HT-29 (cell line): ENCODE data around the gene KLHL22. TPM values are rescaled to one million over a fixed set of nuclear protein-coding genes. Genes with fewer than 3 reads are reported as not detected.
"Not testable (repeated sequence)": the region's sequence is repeated elsewhere in the genome, so short reads cannot be mapped to it uniquely, and the experiment has no call there.

ENCODE experiments used
- DNase-seq: peaks from one replicate; pipeline ENCODE4 v3.0.0-alpha.2; 2015; ENCODE audit warnings: low spot score
- total RNA-seq: library from RNA; depleted of rRNA; stranded (reverse); fragments of >200 nt; shearing (Covaris generic); gene quantifications from 2 replicates; pipeline ENCODE4 v1.2.3, GENCODE V29; 2014

KLHL22 gene
- total RNA-seq, 1 experiment from 2014 or later = 15.7 TPM

- DNase-seq = no peak
These were observed 24.3 kb downstream of the KLHL22 start for GRCh38 chr22:20471126-20471833.

- DNase-seq = not testable (repeated sequence)
These were observed 25.1 kb downstream of the KLHL22 start for GRCh38 chr22:20470525-20470924.

- no peak for DNase-seq
These were observed 26.3 kb downstream of the KLHL22 start for GRCh38 chr22:20469110-20469868.

GRCh38 chr22:20466659-20467379 is 28.8 kb downstream of the KLHL22 start:
- DNase-seq = no peak

GRCh38 chr22:20465759-20466077 is 29.9 kb downstream of the KLHL22 start:
- no peak for DNase-seq

GRCh38 chr22:20464912-20465758 is 30.5 kb downstream of the KLHL22 start:
- no peak for DNase-seq

GRCh38 chr22:20464096-20464614 is 31.4 kb downstream of the KLHL22 start:
- no peak for DNase-seq

- DNase-seq = no peak
These were observed 32.1 kb downstream of the KLHL22 start for GRCh38 chr22:20463324-20464095.

- no peak for DNase-seq
These were observed 35.7 kb downstream of the KLHL22 start for GRCh38 chr22:20459862-20460261.

- no peak for DNase-seq
These were observed 36.4 kb downstream of the KLHL22 start for GRCh38 chr22:20459152-20459542.

- no peak for DNase-seq
These were observed 37.0 kb downstream of the KLHL22 start for GRCh38 chr22:20458530-20459151.

- DNase-seq = no peak
These were observed 37.9 kb downstream of the KLHL22 start for GRCh38 chr22:20457506-20458240.

- DNase-seq = no peak
These were observed 38.9 kb downstream of the KLHL22 start for GRCh38 chr22:20456722-20457076.

- peak; percentile 87 for DNase-seq
These were observed 39.4 kb downstream of the KLHL22 start for GRCh38 chr22:20456064-20456721.

GRCh38 chr22:20455709-20456063 is 39.9 kb downstream of the KLHL22 start:
- no peak for DNase-seq

- DNase-seq = no peak
These were observed 42.4 kb downstream of the KLHL22 start for GRCh38 chr22:20453222-20453621.

GRCh38 chr22:20451920-20452319 is 43.7 kb downstream of the KLHL22 start:
- no peak for DNase-seq

GRCh38 chr22:20451129-20451778 is 44.3 kb downstream of the KLHL22 start:
- not testable (repeated sequence) for DNase-seq

GRCh38 chr22:20450551-20450906 is 45.1 kb downstream of the KLHL22 start:
- no peak for DNase-seq
